Measurements from ENCODE around the gene RBMS1.
A peak's percentile ranks its signal among the peaks of the same experiment; 100 is the strongest.

DNA sequence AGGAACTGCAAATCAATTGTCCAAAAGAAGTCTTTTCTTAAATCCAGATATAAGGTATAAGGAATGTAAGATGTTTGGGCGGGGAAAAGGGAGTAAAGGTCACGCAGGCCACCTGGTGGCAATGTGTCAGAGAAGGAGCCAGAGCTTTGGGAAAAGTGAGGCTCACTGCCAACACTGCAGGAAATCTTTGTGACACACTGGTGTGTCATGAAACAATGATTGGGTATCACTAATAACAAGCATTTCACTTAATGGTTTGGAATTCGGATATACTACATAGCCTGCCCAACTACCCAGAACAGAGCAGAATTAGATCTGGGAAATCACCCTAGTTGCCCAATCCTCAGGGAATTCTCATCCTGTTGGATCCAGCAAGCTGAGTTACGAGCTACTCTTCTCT lies 61.0 kb downstream of the RBMS1 start:
- TF ChIP-seq CTCF (conservative IDR thresholded peaks at IDR 0.05 in 1 of 2, IDR thresholded peaks at IDR 0.05 in 1 of 2; ENCODE audit: extremely low read depth in 1 of 2, insufficient read depth in 1 of 2, low read depth in 1 of 2, low read length in 2 of 2) (peak in 1 of 2 donors; percentile 33), EZH2 (IDR thresholded peaks at IDR 0.05; ENCODE audit: borderline replicate concordance, low read length) (no peak)
